Gastrocnemius medialis (tissue), 4 donors: ENCODE measurements around the gene ZNF92. TPM values are rescaled to one million over a fixed set of nuclear protein-coding genes. Genes with fewer than 3 reads are reported as not detected.

ENCODE experiments used
- ATAC-seq, 2 donors: fragments of 150-250 bp; one replicate each; pipeline ENCODE4 v1.9.1; 2016
- DNase-seq, 2 donors: peaks; one replicate each; pipeline ENCODE4 v3.0.0-alpha.2; 2019
- H3K27ac ChIP-seq, 4 donors: fragments of 200-600 bp; sonication (generic); 1 replicate in 1 of 4; 2 replicates in 3 of 4; pipeline ENCODE4 v1.5.1; 2016 to 2018; ENCODE audit warnings: mild to moderate bottlenecking in 2 of 4, moderate library complexity in 1 of 4
- H3K27me3 ChIP-seq, 3 donors: fragments of 200-600 bp; sonication (generic) in 2 of 3; 1 replicate in 1 of 3; 2 replicates in 2 of 3; pipeline versions ENCODE4 v1.5.1 to v1.6.0; 2016 to 2019; ENCODE audit warnings: mild to moderate bottlenecking in 1 of 3, moderate library complexity in 1 of 3
- H3K36me3 ChIP-seq, 2 donors: fragments of 200-600 bp; sonication (generic) in 1 of 2; one replicate each; pipeline ENCODE4 v1.5.1; 2017 to 2018
- H3K4me1 ChIP-seq, 2 donors: fragments of 200-600 bp; sonication (generic) in 1 of 2; one replicate each; pipeline ENCODE4 v1.5.1; 2016 to 2017; ENCODE audit warnings: mild to moderate bottlenecking in 2 of 2
- H3K4me3 ChIP-seq, 4 donors: fragments of 200-600 bp; sonication (generic) in 3 of 4; 1 replicate in 1 of 4; 2 replicates in 3 of 4; pipeline ENCODE4 v1.5.1; 2016 to 2019; ENCODE audit warnings: mild to moderate bottlenecking in 2 of 4
- H3K9me3 ChIP-seq, 3 donors: fragments of 200-600 bp; sonication (generic) in 2 of 3; 1 replicate in 1 of 3; 2 replicates in 2 of 3; pipeline ENCODE4 v1.5.1; 2016 to 2019
- POLR2A ChIP-seq, 2 donors: fragments of 450-650 bp; IDR thresholded peaks; one replicate each; pipeline ENCODE4 v1.6.1; 2017; ENCODE audit warnings: antibody characterized with exemption in 2 of 2, mild to moderate bottlenecking in 2 of 2, moderate library complexity in 2 of 2
- in situ Hi-C, 4 donors: fragments of 200-750 bp; cut with MboI; loops; one replicate each; pipeline versions ENCODE4 v1.15.0 to v1.8.0; 2017; ENCODE audit warnings: low sequenced_read_pairs in 4 of 4
- intact Hi-C: fragments of 100-400 bp; cut with DNase I; formaldehyde crosslinking; loops from one replicate; pipeline ENCODE4 v1.15.1; 2023; ENCODE audit warnings: low total_unique reads
- total RNA-seq, 4 donors: library from RNA; depleted of rRNA; stranded (reverse); fragments of >200 nt; gene quantifications; one replicate each; pipeline versions ENCODE4 v1.1.0 to v1.2.3, GENCODE V29; 2016
- TF ChIP-seq, protein P1 (sequence below), 5 experiments: fragments of 450-650 bp in 3 of 5; fragments of 200-600 bp in 2 of 5; sonication (generic) in 2 of 5; IDR thresholded peaks in 4 of 5; conservative IDR thresholded peaks in 1 of 5; 1 replicate in 4 of 5; 2 replicates in 1 of 5; pipeline ENCODE4 v1.5.1; 2016 to 2019; ENCODE audit warnings: antibody characterized with exemption in 5 of 5, mild to moderate bottlenecking in 3 of 5, moderate library complexity in 3 of 5

The ZNF92 gene
- total RNA-seq, 4 donors from 2014 or later = 1.8 to 3.4 (median 2.6) TPM

- Histone ChIP-seq H3K27me3 (no peaks in the 10 kb centered on the region), H3K27ac (no peak overlapping the region), H3K9me3 (no peaks in the 10 kb centered on the region), H3K4me3 (no peak overlapping the region), H3K36me3 (no peaks in the 10 kb centered on the region), H3K4me1 (no peaks in the 10 kb centered on the region)
- ATAC-seq (no peak), DNase-seq (no peak)
- intact Hi-C loops (no loop called here), in situ Hi-C loops (no loop called here)
- no peak for TF ChIP-seq POLR2A (IDR thresholded peaks at IDR 0.05)
- TF ChIP-seq, protein P1, sequence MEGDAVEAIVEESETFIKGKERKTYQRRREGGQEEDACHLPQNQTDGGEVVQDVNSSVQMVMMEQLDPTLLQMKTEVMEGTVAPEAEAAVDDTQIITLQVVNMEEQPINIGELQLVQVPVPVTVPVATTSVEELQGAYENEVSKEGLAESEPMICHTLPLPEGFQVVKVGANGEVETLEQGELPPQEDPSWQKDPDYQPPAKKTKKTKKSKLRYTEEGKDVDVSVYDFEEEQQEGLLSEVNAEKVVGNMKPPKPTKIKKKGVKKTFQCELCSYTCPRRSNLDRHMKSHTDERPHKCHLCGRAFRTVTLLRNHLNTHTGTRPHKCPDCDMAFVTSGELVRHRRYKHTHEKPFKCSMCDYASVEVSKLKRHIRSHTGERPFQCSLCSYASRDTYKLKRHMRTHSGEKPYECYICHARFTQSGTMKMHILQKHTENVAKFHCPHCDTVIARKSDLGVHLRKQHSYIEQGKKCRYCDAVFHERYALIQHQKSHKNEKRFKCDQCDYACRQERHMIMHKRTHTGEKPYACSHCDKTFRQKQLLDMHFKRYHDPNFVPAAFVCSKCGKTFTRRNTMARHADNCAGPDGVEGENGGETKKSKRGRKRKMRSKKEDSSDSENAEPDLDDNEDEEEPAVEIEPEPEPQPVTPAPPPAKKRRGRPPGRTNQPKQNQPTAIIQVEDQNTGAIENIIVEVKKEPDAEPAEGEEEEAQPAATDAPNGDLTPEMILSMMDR (IDR thresholded peaks at IDR 0.05 in 4 of 5, conservative IDR thresholded peaks at IDR 0.05 in 1 of 5) = no peak
Observed at GRCh38 chr7:65434307-65434706, 60.7 kb downstream of the ZNF92 start.

DNA sequence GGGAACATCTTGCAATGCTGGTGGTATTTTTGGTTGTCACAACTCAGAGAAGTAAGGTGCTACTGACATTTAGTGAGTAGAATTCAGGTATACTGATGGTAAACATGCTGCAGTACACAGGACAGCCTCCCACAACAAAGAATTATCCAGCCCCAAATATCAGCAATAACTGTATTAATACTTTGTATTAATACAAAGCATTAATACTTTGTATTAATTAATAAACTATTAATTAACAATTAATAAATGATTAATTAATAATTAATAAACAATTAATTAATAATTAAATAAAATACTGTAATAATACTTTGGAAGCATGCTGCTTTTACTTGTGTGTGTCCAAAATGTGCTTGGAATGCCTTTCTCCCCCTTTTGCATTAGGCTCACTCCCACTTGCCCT, 62.5 kb downstream of the ZNF92 start:
- no peak for TF ChIP-seq POLR2A (IDR thresholded peaks at IDR 0.05)
- TF ChIP-seq, protein P1 (IDR thresholded peaks at IDR 0.05 in 4 of 5, conservative IDR thresholded peaks at IDR 0.05 in 1 of 5) = no peak
- H3K27me3 ChIP-seq = no peaks in the 10 kb centered on the region
- no peaks in the 10 kb centered on the region for H3K9me3 ChIP-seq
- no peaks in the 10 kb centered on the region for H3K4me1 ChIP-seq
- H3K36me3 ChIP-seq = no peaks in the 10 kb centered on the region
- H3K27ac ChIP-seq = no peak overlapping the region
- in situ Hi-C loops = no loop called here
- DNase-seq (no peak), ATAC-seq (no peak)
- intact Hi-C loops = no loop called here
- no peak overlapping the region for H3K4me3 ChIP-seq

- DNase-seq (no peak), ATAC-seq (no peak)
- in situ Hi-C loops = no loop called here
- Histone ChIP-seq H3K27ac (no peak overlapping the region), H3K4me3 (no peak overlapping the region), H3K36me3 (no peaks in the 10 kb centered on the region), H3K9me3 (no peaks in the 10 kb centered on the region), H3K27me3 (no peaks in the 10 kb centered on the region), H3K4me1 (no peaks in the 10 kb centered on the region)
- TF ChIP-seq POLR2A (IDR thresholded peaks at IDR 0.05) = no peak
- TF ChIP-seq, protein P1 (IDR thresholded peaks at IDR 0.05 in 4 of 5, conservative IDR thresholded peaks at IDR 0.05 in 1 of 5) = no peak
- intact Hi-C loops = no loop called here
Observed at GRCh38 chr7:65438598-65438997, 64.9 kb downstream of the ZNF92 start.

- Histone ChIP-seq H3K4me1 (no peaks in the 10 kb centered on the region), H3K27ac (no peak overlapping the region), H3K36me3 (no peaks in the 10 kb centered on the region), H3K9me3 (no peaks in the 10 kb centered on the region), H3K27me3 (no peaks in the 10 kb centered on the region), H3K4me3 (no peak overlapping the region)
- DNase-seq (no peak), ATAC-seq (no peak)
- in situ Hi-C loops = no loop called here
- intact Hi-C loops = no loop called here
- TF ChIP-seq POLR2A (IDR thresholded peaks at IDR 0.05) = no peak
- TF ChIP-seq, protein P1 (IDR thresholded peaks at IDR 0.05 in 4 of 5, conservative IDR thresholded peaks at IDR 0.05 in 1 of 5) = no peak
Observed at GRCh38 chr7:65441010-65441409, 67.4 kb downstream of the ZNF92 start.

DNA sequence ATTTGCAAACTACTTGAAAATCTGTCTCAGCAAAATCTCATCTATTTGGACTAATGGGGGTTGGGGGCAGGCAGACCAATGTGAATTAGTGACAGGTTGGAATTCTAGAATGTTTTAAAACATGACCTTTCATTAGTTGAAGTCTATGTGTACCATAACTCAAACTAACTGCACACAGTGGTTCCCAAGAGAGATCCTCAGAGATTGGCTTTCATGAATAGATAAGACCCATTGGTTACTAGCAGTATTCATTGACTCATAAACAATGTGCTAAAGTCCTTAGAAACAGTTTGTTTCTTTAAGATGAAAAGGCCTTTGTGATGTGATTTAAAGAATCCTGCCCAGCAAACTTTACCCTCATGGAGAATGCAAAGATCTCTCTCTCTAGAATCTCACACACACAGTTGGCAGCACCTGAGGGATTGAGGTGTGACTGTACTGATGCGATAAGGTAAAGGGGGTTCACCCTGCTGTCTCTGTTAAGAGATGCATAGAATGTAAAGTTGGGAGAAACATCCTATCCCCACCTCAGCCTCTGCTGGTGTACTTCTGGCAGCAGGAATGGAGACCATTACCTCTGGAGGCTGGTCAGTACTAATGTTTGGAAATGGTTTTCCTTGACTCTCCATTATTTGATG, 70.7 kb downstream of the ZNF92 start:
- intact Hi-C loops = no loop called here
- ATAC-seq = no peak

More for the DNA sequence above, 70.7 kb downstream of the ZNF92 start:
- in situ Hi-C loops = no loop called here
- no peak for DNase-seq
- H3K4me1 ChIP-seq = no peaks in the 10 kb centered on the region
- H3K4me3 ChIP-seq = no peak overlapping the region
- no peaks in the 10 kb centered on the region for H3K27me3 ChIP-seq
- H3K36me3 ChIP-seq = no peaks in the 10 kb centered on the region
- no peaks in the 10 kb centered on the region for H3K9me3 ChIP-seq
- no peak for TF ChIP-seq POLR2A (IDR thresholded peaks at IDR 0.05)
- TF ChIP-seq, protein P1 (IDR thresholded peaks at IDR 0.05 in 4 of 5, conservative IDR thresholded peaks at IDR 0.05 in 1 of 5) = no peak
- no peak overlapping the region for H3K27ac ChIP-seq
